Measurements from ENCODE around the gene MCTP2.
A peak's percentile ranks its signal among the peaks of the same experiment; 100 is the strongest.

MCTP2 gene

GRCh38 chr15:94395640-94396039 lies 164.3 kb downstream of the MCTP2 start:
- no peak for DNase-seq (ENCODE audit: low spot score)

DNA sequence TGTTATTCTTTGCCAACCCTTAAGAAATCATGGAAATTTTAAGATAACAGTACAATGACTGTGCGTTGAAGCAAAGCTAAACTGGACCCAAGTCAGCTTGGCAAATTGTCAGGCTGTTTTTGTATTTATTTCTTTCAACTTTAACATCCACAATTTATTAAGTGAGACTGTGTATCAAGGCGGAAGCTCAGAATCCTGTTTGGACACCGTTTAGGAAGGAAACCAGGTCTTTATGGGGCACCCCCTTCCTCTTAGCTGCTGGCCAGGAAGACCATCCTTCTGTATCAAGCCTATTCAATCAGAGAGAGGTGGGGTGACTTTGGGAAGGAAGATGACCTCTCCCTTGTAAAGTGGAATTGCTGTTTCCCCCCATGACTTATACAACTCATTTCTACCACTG lies 166.0 kb downstream of the MCTP2 start:
- no peak for DNase-seq (ENCODE audit: low spot score)

DNA sequence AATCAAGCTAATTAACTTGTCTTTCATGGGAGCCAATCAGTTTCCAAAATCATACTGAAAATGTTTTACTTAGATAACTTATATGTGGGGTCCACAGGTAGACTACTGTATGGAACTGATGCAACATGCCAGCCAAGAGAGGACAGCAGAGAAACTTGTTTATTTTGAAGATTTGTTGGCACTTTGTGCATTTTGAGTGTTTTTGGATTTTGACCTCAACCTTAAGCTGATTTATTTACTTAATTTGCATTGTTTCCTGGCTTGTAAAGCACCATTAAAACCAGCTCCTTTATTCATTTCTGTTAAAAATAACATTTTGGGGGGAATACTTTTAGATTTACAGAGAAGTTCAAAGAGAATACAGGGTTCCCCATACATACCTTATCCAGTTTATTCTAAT lies 166.6 kb downstream of the MCTP2 start:
- no peak for DNase-seq (ENCODE audit: low spot score)

DNA sequence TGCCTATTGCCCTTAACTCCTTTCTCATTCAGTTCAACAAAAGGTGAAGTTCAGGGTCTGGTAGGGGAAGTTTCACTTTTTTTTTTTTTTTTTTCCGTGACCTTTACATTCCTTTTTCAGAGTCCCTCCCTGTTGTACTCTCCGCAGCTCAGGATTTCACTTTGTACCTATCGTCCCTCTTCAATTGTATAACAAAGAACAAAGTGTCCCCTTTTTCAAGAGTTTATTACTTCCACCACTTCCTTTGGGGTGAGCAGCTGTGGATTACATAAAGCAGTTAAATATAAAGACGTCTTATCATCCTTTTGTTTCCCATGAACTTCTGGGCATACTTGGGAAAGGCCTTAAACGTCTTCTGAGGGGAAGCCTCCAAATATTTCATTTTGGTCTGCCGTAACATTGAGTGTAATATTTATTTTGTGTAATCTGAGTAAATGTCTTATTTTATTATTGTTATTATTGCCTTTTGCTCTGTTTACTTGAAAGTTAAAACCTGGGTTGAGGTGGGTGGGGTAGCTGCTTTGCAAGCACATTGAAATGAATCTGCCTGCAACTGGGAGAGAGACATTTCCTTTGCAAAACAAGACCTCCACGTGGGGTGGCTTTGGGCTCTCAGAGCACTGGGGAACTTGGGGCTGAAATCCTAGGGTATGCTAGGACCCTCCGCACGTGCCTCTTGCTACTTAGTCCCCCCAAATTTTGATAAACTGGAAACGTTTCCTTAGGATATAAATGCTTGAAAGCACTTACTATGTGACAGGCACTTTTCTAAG lies 169.4 kb downstream of the MCTP2 start:
- DNase-seq (ENCODE audit: low spot score) = no peak

DNA sequence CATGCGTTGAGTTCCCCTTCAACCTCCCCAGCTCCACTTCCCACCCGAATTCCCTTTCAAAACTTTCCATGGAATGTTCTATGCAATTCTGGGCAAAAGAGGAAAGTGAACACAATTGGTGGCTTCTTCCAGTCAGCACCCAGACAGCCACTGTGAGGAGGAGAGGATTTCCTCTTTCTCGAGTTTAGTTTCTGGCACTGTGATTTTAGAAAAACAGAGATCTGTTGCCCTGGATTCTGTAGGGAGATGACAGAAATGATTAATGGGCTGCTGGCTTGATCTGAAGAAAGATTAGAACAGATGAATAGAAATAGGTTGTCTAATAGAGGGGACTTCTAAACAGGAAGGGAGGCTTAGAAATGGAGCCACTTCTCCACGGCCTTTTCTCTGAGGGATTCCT lies 172.0 kb downstream of the MCTP2 start:
- DNase-seq (ENCODE audit: low spot score) = no peak

GRCh38 chr15:94404733-94405283 lies 173.4 kb downstream of the MCTP2 start:
- no peak for DNase-seq (ENCODE audit: low spot score)

- peak; percentile 74 for DNase-seq (ENCODE audit: low spot score)
Observed at GRCh38 chr15:94411285-94411684, 179.9 kb downstream of the MCTP2 start.

DNA sequence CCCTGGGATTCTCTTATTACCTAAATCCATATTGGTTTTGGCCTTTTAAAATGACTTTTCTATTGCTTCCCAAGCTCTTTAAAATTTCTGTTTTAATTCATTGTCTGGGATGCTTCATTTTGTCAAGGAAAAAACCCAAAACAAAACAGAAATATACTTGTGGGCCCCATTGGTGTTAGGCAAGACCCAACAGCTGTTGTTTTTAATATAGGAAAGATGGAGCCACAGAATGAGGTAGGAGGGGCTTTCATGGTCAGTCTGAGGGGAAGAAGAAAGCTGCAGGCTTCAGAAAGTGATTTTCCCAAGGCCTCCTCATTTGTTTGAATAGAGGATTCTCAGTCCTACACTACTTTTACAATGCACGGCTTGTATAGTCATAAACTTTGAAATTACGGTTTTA lies 180.5 kb downstream of the MCTP2 start:
- no peak for DNase-seq (ENCODE audit: low spot score)

GRCh38 chr15:94412979-94413746 lies 181.8 kb downstream of the MCTP2 start:
- peak; percentile 12 for DNase-seq (ENCODE audit: low spot score)

- no peak for DNase-seq (ENCODE audit: low spot score)
Observed at GRCh38 chr15:94414916-94415315, 183.6 kb downstream of the MCTP2 start.

DNA sequence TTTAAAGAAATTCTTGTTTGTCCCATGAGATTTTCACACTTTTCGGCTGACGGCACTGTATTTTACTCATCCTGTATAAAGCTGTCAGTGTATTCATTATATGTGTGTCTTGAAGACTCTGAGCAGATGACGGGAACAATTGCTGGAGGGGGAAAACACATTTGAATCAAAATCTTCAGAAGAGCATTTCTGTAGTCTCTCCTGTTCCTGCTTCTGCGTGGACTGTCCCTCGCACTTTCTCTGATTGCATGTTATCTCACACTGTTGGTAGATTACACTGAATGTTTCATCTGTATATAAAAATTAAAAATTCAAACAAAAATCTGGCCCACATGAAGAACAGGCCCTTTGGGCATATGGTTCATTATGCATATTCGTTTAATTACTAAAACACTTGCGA lies 184.9 kb downstream of the MCTP2 start:
- DNase-seq (ENCODE audit: low spot score) = no peak

DNA sequence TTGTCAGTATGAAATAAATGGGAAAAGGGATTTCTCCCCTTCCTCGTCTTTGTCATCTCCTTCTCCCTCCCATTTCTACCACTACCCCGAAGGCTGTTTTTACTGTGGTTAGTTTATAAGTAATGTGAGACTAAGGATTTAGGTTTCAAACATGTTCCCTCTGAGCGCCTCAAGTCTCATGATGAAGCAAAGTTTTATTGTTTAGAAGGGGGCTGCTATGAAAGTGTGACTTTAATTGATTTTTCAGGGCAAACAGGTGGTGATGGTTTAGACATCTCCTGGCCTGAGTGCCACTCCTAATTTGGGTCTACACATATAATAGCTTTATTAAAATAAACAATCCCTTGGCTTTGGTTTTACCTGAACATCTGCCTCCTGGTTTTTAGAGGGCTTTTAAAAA lies 185.5 kb downstream of the MCTP2 start:
- no peak for DNase-seq (ENCODE audit: low spot score)

DNA sequence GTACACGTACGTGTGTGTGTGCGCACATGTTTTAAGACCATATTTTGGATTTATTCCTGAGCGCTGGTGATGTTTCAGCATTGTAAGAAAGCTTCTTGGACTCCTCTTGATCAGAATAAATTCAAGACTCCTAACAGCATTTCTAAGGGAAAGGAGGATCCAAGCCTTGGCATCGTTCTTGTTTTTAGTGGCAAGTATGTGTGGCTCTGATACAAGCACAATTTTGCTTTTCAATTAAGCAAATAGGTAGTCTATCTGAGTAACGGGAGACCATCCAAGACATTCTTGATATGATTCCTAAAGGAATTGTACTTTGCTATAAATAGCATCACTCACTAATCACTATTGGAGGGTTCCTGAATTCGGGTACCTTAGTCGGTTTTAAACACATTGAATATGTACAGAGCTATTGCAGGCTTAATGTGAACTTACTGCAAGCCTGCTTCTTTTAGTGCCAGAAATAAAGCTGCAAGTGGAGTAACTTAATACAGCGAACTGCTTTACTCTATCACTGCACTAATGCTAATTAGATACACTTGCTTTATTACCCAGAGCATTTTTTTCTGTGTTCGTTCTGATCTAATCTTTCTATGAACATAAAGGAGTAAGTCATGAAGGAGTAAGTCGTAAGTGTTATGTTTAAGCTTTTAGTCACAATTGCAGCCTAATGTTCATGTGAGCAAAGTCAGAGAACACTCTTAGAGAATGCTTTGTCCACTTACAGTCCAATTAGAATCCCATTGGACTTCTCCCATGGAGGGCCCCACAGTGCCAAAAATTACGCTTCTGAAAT lies 186.3 kb downstream of the MCTP2 start:
- DNase-seq (ENCODE audit: low spot score) = no peak

GRCh38 chr15:94421706-94422105 lies 190.3 kb downstream of the MCTP2 start:
- no peak for DNase-seq (ENCODE audit: low spot score)

DNA sequence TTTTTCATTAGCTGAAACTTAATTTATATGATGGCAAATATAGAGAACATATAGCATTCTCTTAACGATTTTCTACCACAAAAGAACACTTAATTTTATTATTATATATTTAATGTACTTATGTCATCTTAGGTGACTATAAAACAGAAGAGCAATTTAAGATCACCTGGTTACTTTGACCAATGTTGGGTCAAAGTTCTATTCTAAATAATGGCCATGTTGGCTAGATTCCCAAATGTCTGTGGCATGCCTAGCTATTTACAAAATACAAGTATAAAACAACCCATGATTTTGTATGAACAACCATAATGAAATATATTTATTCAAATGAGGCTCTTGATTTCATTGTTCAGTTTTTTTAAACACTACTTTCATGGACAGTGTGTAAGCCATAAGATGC lies 200.9 kb downstream of the MCTP2 start:
- DNase-seq (ENCODE audit: low spot score) = no peak

DNA sequence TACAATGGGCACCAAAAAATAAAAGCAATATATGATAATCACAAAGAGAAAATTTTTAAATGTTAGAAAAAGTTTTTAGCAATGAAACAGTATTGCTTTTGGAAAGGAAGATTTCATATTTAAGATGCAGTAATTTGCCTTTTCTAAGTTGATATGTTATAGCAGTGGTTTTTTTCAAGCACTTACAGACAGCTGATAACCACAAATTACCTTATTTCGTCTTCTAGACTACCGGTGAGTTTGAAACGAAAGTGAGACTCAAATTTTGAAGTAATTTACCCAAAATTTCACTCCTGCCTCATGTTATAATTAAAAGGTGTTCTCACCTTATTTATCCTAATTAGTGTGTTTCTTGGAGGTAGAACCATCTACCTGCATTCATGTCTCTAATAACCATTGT lies 207.8 kb downstream of the MCTP2 start:
- DNase-seq (ENCODE audit: low spot score) = no peak

DNA sequence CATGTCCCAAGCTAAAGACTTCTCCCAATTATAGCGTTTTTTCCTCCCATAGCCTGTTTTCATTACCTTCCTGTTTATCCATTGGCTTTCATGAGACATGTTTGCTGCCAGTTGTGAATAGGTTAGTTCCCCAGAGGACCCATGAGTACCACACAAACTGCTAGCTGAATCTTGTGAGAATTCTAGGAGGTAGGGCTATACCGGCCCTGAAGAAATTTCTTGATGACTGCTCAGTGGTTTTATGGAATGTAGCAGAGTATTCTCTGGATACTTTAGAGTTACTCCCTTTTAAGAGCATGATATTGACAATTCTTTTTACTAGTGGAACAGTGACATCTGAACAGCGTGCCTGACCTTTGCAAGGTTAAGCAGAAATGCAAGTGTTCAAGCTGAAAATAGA lies 210.4 kb downstream of the MCTP2 start:
- no peak for DNase-seq (ENCODE audit: low spot score)

- no peak for DNase-seq (ENCODE audit: low spot score)
Observed at GRCh38 chr15:94442480-94442879, 211.1 kb downstream of the MCTP2 start.

DNA sequence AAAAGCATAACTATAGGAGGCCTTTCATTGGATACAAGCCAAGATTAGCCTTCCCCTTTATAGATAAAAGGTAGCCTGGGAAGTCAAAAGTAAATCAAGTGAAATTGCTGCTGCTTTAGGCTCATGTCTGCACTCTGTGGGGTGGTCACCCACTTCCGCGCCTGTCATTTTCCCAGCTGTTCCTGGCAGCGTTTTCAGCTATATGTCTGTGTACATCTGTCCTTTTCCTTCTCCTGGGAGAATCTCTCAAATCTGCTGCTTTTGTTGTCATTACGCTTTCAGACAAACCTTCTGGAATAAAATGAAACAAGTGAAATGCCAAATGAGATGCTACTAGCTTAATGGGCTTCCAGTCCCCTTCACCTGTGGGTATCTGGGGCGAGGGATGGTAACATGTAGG lies 211.8 kb downstream of the MCTP2 start:
- DNase-seq (ENCODE audit: low spot score) = no peak

GRCh38 chr15:94445566-94446160 lies 214.3 kb downstream of the MCTP2 start:
- DNase-seq (ENCODE audit: low spot score) = no peak

DNA sequence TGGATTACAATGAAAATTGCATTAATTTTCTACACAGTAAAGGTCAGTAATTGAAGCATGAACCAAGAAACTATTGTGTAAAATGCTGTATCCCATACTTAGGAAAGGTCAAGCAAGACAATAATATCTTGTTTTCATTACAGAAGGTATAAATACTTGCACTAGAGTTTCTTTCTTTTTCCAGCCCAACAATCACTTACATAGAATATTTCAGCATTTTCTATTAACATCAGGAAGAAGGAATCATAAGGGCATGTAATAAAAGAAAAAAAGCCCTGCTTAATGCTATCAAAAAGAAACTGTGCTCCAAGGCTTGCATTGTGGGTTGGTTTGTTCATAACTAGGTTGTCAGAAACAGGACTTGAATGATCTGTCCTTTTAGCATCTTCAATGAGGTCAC lies 215.1 kb downstream of the MCTP2 start:
- no peak for DNase-seq (ENCODE audit: low spot score)

- DNase-seq (ENCODE audit: low spot score) = no peak
Observed at GRCh38 chr15:94451466-94451865, 220.1 kb downstream of the MCTP2 start.
